A549 (cell line): ENCODE data around the gene MOGAT2.

Experiments used
- CTCF ChIP-seq: fragments of >200 bp; sonication (Bioruptor Twin); formaldehyde crosslinking; IDR thresholded peaks from 3 replicates; pipeline ENCODE4 v1.5.1; 2016
- MAX ChIP-seq: IDR thresholded peaks from 2 replicates; pipeline ENCODE4 v1.6.1; 2012
- NPAS2 ChIP-seq: fragments of 250-450 bp; sonication (Bioruptor Pico); IDR thresholded peaks from 2 replicates; pipeline ENCODE4 v1.8.0; 2022; ENCODE audit warnings: mild to moderate bottlenecking, moderate library complexity, borderline replicate concordance
- REST ChIP-seq: fragments of 200-600 bp; sonication (generic); IDR thresholded peaks from 2 replicates; pipeline ENCODE4 v1.6.1; 2016; ENCODE audit warnings: antibody characterized with exemption, mild to moderate bottlenecking, moderate library complexity
- USF2 ChIP-seq: fragments of 450-650 bp; IDR thresholded peaks from 2 replicates; pipeline ENCODE4 v1.6.1; 2014; ENCODE audit warnings: antibody characterized with exemption
- ZSCAN20 ChIP-seq: fragments of 250-450 bp; sonication (Bioruptor Pico); IDR thresholded peaks from 2 replicates; pipeline ENCODE4 v1.8.0; 2022; ENCODE audit warnings: mild to moderate bottlenecking, moderate library complexity

GRCh38 chr11:75668451-75669297 lies 49.0 kb upstream of the MOGAT2 start, which contains the start of gene MAP6:
- TF ChIP-seq ZSCAN20 (CRISPR knock-in tag) (no peak), CTCF (no peak), REST (no peak), USF2 (no peak), NPAS2 (CRISPR knock-in tag) (no peak), MAX (no peak)
